Ectodermal cell (in vitro differentiated cells): ENCODE results near the gene MEMO1.
"Not testable (repeated sequence)": the region's sequence is repeated elsewhere in the genome, so short reads cannot be mapped to it uniquely, and the experiment has no call there.

Experiments used
- H3K27ac ChIP-seq: 2 replicates; pipeline ENCODE4 v1.7.0; 2013; ENCODE audit warnings: mild to moderate bottlenecking, low read depth, low read length; ENCODE audit not compliant: insufficient read depth, poor library complexity, severe bottlenecking
- H3K27me3 ChIP-seq: 2 replicates; pipeline ENCODE4 v1.7.0; 2013; ENCODE audit warnings: mild to moderate bottlenecking, low read length; ENCODE audit not compliant: insufficient read depth, control insufficient read depth, poor library complexity, severe bottlenecking
- H3K36me3 ChIP-seq: one replicate; pipeline ENCODE4 v1.7.0; 2013; ENCODE audit warnings: low read length; ENCODE audit not compliant: control insufficient read depth, insufficient read depth
- H3K4me1 ChIP-seq: one replicate; pipeline ENCODE4 v1.7.0; 2013; ENCODE audit warnings: low read length; ENCODE audit not compliant: control insufficient read depth, insufficient read depth
- H3K4me3 ChIP-seq: 2 replicates; pipeline ENCODE4 v1.7.0; 2013; ENCODE audit warnings: low read depth, low read length, control low read depth; ENCODE audit not compliant: insufficient read depth
- H3K9me3 ChIP-seq: 2 replicates; pipeline ENCODE4 v1.7.0; 2013; ENCODE audit warnings: mild to moderate bottlenecking, low read length, moderate library complexity; ENCODE audit not compliant: control insufficient read depth
- WGBS, 2 experiments: methylation state at CpG; one replicate each; pipeline ENCODE4 v1.1.7; 2013; ENCODE audit warnings: missing lambda C conversion rate in 2 of 2; 5-methylcytosine and 5-hydroxymethylcytosine counted together

The MEMO1 gene

DNA sequence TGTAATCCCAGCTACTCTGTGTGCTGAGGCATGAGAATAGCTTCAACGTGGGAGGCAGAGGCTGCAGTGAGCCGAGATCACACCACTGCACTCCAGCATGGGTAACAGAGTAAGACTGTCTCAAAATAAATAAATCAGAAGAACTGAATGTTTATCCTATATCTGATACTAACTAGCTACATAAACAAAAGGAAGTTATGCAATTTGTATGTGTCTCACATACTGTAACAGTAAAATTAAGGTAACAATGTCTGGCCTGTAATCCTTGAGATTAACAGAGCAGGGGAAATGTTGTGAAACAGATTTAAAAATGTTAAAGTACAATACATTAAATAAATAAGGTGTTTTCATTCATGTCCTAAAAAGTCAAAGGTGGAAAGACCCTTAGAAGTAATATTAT lies 150.8 kb downstream of the MEMO1 start:
- Histone ChIP-seq H3K36me3 (no peaks in the 10 kb centered on the region), H3K9me3 (no peaks in the 10 kb centered on the region), H3K4me1 (no peaks in the 10 kb centered on the region), H3K4me3 (no peak overlapping the region), H3K27me3 (no peaks in the 10 kb centered on the region), H3K27ac (no peak overlapping the region)
- 86 to 96% methylated on average over 2 of the region's 2 CpGs for WGBS, 2 experiments

DNA sequence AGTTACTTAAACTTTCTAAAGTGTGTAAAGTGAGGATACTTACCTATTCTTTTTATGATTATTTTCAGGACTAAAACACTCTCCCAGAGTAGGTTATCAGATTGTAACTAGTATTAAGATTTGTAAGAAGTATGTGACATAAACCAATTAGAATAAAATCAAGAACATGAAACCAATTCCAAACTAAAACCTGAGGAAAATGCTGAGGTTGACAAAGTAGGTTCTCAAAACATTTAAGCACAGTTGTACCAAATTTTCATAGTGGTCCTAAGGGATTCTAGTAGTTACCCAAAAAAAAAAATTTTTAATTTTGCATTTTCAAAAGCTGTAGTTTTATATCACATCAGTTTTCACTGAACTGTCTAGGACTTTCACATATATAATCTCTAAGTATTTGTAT lies 157.3 kb downstream of the MEMO1 start:
- Histone ChIP-seq H3K27ac (no peak overlapping the region), H3K27me3 (no peaks in the 10 kb centered on the region), H3K36me3 (no peaks in the 10 kb centered on the region), H3K4me3 (no peak overlapping the region), H3K4me1 (no peaks in the 10 kb centered on the region), H3K9me3 (no peaks in the 10 kb centered on the region)

DNA sequence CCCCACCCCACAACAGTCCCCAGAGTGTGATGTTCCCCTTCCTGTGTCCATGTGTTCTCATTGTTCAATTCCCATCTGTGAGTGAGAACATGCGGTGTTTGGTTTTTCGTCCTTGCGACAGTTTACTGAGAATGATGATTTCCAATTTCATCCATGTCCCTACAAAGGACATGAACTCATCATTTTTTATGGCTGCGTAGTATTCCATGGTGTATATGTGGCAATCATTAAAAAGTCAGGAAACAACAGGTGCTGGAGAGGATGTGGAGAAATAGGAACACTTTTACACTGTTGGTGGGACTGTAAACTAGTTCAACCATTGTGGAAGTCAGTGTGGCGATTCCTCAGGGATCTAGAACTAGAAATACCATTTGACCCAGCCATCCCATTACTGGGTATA lies 168.7 kb downstream of the MEMO1 start:
- H3K4me1 ChIP-seq, H3K9me3 ChIP-seq, H3K27me3 ChIP-seq, H3K4me3 ChIP-seq, H3K36me3 ChIP-seq, H3K27ac ChIP-seq: not testable (repeated sequence)
- 77 to 98% methylated on average over 4 of the region's 5 CpGs for WGBS, 2 experiments

DNA sequence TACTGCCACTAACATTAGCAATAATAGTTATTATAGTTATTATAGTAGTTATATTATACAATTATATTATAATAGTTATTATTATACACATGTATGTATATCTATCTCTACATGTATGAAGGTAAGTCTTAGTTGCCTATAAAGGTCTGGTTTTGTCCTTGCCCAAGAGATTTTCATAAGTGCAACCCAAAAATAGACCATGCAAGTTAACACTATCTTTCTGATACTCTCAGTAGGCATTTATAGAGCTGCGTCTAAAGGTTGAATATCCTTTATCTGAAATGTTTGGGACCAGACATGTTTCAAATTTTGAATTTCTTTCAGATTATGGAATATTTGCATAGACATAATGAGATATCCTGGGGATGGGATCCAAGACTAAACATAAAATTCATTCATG lies 175.4 kb downstream of the MEMO1 start:
- Histone ChIP-seq H3K4me3 (no peak overlapping the region), H3K36me3 (no peaks in the 10 kb centered on the region)

DNA sequence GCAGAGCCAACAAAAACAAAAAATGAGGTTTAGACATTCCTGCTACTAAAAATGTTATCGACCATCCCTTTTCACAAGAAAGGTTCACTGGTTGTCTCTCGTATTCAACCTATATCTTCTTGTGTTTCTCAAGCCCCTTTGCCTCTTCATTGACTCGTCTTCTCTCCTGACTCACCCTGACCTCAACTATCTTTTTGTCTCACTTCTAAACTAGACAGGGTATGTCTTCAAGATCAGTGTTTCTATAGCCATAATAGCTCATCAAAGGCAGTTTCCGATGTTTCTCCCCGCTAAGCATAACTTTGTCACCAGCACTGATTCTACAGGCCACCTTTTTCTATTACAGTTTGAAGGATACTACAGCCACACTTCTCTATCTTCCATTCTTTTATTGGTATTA lies 178.4 kb downstream of the MEMO1 start:
- Histone ChIP-seq H3K27me3 (no peaks in the 10 kb centered on the region), H3K36me3 (no peaks in the 10 kb centered on the region), H3K4me1 (no peaks in the 10 kb centered on the region), H3K4me3 (no peak overlapping the region), H3K27ac (no peak overlapping the region), H3K9me3 (no peaks in the 10 kb centered on the region)
- 94 to 95% methylated on average over 5 of the region's 5 CpGs for WGBS, 2 experiments

More for the DNA sequence above, 175.4 kb downstream of the MEMO1 start:
- H3K9me3 ChIP-seq = no peaks in the 10 kb centered on the region
- H3K27me3 ChIP-seq = no peaks in the 10 kb centered on the region
- H3K4me1 ChIP-seq = no peaks in the 10 kb centered on the region
- WGBS, 2 experiments = 100% methylated on average over 1 of the region's 1 CpG; no CpG with 5 or more reads in 1 of the 2 experiments
- H3K27ac ChIP-seq = no peak overlapping the region

DNA sequence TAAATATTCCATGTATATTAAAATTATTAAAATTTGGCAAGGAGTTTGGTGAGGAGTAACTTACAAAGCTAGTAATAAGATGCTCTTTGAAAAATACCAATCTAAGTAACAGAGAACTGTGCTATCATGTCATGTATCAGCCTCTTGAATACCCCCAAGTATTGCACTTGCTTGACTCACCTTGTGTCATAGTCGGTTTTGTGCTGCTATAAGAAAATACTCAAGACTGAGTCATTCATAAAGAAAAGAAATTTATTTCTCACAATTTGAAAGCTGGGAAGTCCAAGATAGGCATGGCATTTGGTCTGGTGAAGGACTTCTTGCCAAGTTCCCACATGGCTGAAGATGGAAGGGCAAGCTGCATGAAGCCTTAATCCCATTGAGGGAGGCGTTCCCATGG lies 179.2 kb downstream of the MEMO1 start:
- H3K27ac ChIP-seq = no peak overlapping the region
- H3K36me3 ChIP-seq = no peaks in the 10 kb centered on the region
- no peak overlapping the region for H3K4me3 ChIP-seq
- 88 to 92% methylated on average over 2 of the region's 2 CpGs for WGBS, 2 experiments
- H3K27me3 ChIP-seq = no peaks in the 10 kb centered on the region
- no peaks in the 10 kb centered on the region for H3K9me3 ChIP-seq
- no peaks in the 10 kb centered on the region for H3K4me1 ChIP-seq

DNA sequence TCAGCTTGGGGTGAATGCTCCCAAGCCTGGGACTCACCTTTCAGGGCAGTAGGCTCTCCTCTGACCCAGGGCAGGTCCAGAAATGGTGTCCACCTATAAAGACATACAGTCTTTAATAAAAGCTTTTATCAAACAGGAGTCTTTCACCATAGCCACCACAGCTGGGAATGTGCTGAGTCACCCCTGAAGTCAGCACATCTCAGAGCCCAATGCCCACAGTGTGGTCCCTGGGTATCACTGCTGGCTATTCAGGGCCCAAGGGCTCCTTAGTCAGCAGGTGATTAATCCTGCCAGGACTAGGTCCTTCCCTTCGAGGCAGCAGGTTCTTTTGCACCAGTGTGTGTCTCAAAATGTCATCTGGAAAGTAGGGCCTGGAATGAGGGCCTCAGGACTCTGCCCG lies 181.9 kb downstream of the MEMO1 start:
- H3K4me3 ChIP-seq = no peak overlapping the region
- H3K27ac ChIP-seq = no peak overlapping the region
- no peaks in the 10 kb centered on the region for H3K9me3 ChIP-seq
- H3K4me1 ChIP-seq = no peaks in the 10 kb centered on the region
- H3K36me3 ChIP-seq = no peaks in the 10 kb centered on the region
- 86 to 88% methylated on average over 2 of the region's 2 CpGs for WGBS, 2 experiments
- H3K27me3 ChIP-seq = no peaks in the 10 kb centered on the region

DNA sequence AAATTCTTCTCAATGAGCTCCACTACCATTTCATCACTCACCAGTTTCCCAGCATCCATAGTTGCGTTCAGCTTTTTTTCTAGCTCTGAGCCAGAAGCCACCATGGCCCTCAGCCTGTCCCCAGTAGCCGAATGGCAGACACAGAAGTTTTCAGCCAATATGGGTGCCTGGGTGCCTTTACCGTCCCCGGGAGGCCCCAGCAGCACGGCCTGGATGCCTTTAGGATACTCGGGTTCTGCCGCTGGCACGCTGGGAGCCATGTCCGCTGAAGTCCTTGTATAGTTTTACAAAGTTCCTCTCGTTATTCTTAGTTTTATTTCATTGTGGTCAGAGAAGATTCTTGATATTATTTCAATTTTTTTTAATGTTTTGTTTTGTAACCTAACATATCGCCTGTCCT lies 187.2 kb downstream of the MEMO1 start:
- 94 to 95% methylated on average over 9 to 11 of the region's 11 CpGs for WGBS, 2 experiments

DNA sequence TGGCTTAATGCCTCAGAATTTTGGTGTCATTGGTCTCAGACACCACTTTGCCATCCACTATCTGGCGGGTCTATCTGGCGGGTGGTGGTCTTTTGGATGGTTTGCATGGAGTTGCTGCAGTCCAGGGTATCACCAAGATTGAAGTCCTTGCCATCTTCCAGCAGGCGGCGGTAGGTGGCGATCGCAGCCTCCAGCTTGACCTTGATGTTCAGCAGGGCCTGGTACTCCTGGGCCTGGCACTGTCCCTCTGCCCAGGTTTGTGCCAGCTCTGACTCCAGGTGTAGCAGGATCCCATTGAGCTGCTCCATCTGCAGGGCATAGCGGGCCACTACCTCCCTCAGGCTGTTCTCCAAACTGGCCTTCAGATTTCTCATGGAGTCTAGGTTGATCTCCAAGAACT lies 188.2 kb downstream of the MEMO1 start:
- H3K9me3 ChIP-seq = no peaks in the 10 kb centered on the region
- H3K27me3 ChIP-seq = no peaks in the 10 kb centered on the region
- no peaks in the 10 kb centered on the region for H3K4me1 ChIP-seq
- no peaks in the 10 kb centered on the region for H3K36me3 ChIP-seq
- H3K27ac ChIP-seq = no peak overlapping the region
- 94 to 96% methylated on average over 7 of the region's 7 CpGs for WGBS, 2 experiments
- no peak overlapping the region for H3K4me3 ChIP-seq

More for the DNA sequence above, 187.2 kb downstream of the MEMO1 start:
- Histone ChIP-seq H3K4me1 (no peaks in the 10 kb centered on the region), H3K9me3 (no peaks in the 10 kb centered on the region), H3K27me3 (no peaks in the 10 kb centered on the region), H3K27ac (no peak overlapping the region), H3K4me3 (no peak overlapping the region), H3K36me3 (no peaks in the 10 kb centered on the region)
